DOHH2 (cell line): ENCODE data around the gene POLR2B.

Experiments
- H3F3A ChIP-seq: fragments of 200-600 bp; sonication (generic), shearing (Covaris generic); 2 replicates; pipeline ENCODE4 v1.6.0; 2016; ENCODE audit warnings: antibody characterized with exemption, mild to moderate bottlenecking; ENCODE audit not compliant: control insufficient read depth, insufficient read depth
- H3K27ac ChIP-seq: fragments of 200-600 bp; sonication (generic); 2 replicates; pipeline ENCODE4 v1.5.1; 2014; ENCODE audit warnings: low read depth, mild to moderate bottlenecking, low read length, moderate library complexity
- H3K27me3 ChIP-seq: fragments of 200-600 bp; sonication (generic); 2 replicates; pipeline ENCODE4 v1.6.1; 2014; ENCODE audit warnings: mild to moderate bottlenecking, low read length, mixed read lengths; ENCODE audit not compliant: control insufficient read depth
- H3K36me3 ChIP-seq: fragments of 200-600 bp; sonication (generic); 2 replicates; pipeline ENCODE4 v1.6.1; 2014; ENCODE audit warnings: mild to moderate bottlenecking, low read length, moderate library complexity, mixed read lengths; ENCODE audit not compliant: control insufficient read depth
- H3K4me1 ChIP-seq: fragments of 200-600 bp; sonication (generic); 2 replicates; pipeline ENCODE4 v1.6.1; 2014; ENCODE audit warnings: mild to moderate bottlenecking, low read length, mixed read lengths; ENCODE audit not compliant: control insufficient read depth
- H3K4me2 ChIP-seq: fragments of 200-600 bp; sonication (generic); 2 replicates; pipeline ENCODE4 v1.6.0; 2014; ENCODE audit warnings: mild to moderate bottlenecking, low read length, moderate library complexity
- H3K4me3 ChIP-seq: fragments of 200-600 bp; sonication (generic); 2 replicates; pipeline ENCODE4 v1.5.1; 2014; ENCODE audit warnings: mild to moderate bottlenecking, low read length, mixed read lengths
- H3K79me2 ChIP-seq: fragments of 200-600 bp; sonication (generic); 2 replicates; pipeline ENCODE4 v1.6.1; 2014; ENCODE audit warnings: mild to moderate bottlenecking, low read length, mixed read lengths; ENCODE audit not compliant: control insufficient read depth
- H3K9me2 ChIP-seq: fragments of 200-600 bp; sonication (generic); replicated peaks from 2 replicates; pipeline ENCODE4 v1.6.1; 2014; ENCODE audit warnings: mild to moderate bottlenecking, low read length, mixed read lengths; ENCODE audit not compliant: control insufficient read depth
- H3K9me3 ChIP-seq: fragments of 200-600 bp; sonication (generic); 2 replicates; pipeline ENCODE4 v1.6.1; 2014; ENCODE audit warnings: antibody characterized with exemption, low read length, mixed read lengths; ENCODE audit not compliant: control insufficient read depth, insufficient read depth
- H4K20me1 ChIP-seq: fragments of 200-600 bp; sonication (generic); 2 replicates; pipeline ENCODE4 v1.6.0; 2014; ENCODE audit warnings: low read depth, mild to moderate bottlenecking, antibody characterized with exemption, low read length, moderate library complexity; ENCODE audit not compliant: control insufficient read depth, insufficient read depth
- EZH2phosphoT487 ChIP-seq: fragments of 200-600 bp; sonication (generic); IDR thresholded peaks from 2 replicates; pipeline ENCODE4 v1.6.1; 2017; ENCODE audit warnings: borderline replicate concordance, mild to moderate bottlenecking, antibody characterized with exemption, low read length, moderate library complexity, mixed read lengths
- TF ChIP-seq, protein P1 (sequence below): fragments of 200-600 bp; sonication (generic); IDR thresholded peaks from one replicate; pipeline ENCODE4 v1.5.1; 2014; ENCODE audit warnings: antibody characterized with exemption, mild to moderate bottlenecking, low read depth, low read length; ENCODE audit not compliant: poor library complexity, severe bottlenecking

POLR2B gene

DNA sequence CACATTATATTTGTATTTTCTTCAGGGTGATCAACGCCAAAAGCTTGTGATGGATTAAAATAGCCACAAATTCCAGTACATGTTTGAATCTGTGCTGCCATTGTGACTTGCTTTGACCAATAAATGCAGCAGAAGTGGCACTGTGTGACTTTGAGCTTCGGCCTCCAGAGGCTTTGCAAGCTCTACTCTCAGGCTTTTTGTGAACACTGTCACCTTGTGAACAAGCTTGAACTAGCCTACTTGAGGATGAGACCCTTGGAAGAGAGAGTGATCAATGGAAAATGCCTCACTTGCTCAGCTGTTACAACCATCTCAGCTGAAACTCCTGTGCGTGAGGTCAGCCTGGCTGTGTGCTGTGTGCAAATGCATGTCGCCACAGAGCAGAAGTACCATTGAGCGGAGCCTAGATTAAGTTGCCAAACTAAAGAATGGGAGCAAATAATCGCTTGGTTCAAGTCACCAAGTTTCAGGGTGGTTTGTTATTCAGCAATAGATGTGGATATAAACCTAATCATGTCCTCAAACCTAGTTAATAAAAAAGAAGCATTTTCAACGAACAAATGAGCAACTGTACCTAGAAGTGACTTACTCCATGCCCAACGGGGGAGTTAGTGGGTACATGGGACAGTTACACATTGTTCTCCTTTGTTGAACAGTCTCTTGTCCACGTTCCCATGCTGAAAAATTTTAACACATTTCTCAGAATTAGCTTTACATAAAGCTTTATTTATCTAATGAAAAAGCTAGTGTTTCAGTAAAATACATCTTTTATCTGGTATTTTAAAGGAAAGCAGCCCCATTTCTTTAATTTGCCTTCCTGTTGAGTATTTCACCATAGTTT lies 24.8 kb upstream of the POLR2B start:
- Histone ChIP-seq H3F3A (no peaks in the 10 kb centered on the region), H3K4me2 (no peak overlapping the region), H3K79me2 (no peaks in the 10 kb centered on the region), H3K9me2 (no peaks in the 10 kb centered on the region), H3K4me3 (no peak overlapping the region), H3K4me1 (no peaks in the 10 kb centered on the region), H3K27ac (no peak overlapping the region), H3K27me3 (no peaks in the 10 kb centered on the region), H3K9me3 (no peaks in the 10 kb centered on the region), H4K20me1 (no peaks in the 10 kb centered on the region), H3K36me3 (no peaks in the 10 kb centered on the region)
- TF ChIP-seq EZH2phosphoT487 = no peak
- TF ChIP-seq, protein P1, sequence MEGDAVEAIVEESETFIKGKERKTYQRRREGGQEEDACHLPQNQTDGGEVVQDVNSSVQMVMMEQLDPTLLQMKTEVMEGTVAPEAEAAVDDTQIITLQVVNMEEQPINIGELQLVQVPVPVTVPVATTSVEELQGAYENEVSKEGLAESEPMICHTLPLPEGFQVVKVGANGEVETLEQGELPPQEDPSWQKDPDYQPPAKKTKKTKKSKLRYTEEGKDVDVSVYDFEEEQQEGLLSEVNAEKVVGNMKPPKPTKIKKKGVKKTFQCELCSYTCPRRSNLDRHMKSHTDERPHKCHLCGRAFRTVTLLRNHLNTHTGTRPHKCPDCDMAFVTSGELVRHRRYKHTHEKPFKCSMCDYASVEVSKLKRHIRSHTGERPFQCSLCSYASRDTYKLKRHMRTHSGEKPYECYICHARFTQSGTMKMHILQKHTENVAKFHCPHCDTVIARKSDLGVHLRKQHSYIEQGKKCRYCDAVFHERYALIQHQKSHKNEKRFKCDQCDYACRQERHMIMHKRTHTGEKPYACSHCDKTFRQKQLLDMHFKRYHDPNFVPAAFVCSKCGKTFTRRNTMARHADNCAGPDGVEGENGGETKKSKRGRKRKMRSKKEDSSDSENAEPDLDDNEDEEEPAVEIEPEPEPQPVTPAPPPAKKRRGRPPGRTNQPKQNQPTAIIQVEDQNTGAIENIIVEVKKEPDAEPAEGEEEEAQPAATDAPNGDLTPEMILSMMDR = no peak

DNA sequence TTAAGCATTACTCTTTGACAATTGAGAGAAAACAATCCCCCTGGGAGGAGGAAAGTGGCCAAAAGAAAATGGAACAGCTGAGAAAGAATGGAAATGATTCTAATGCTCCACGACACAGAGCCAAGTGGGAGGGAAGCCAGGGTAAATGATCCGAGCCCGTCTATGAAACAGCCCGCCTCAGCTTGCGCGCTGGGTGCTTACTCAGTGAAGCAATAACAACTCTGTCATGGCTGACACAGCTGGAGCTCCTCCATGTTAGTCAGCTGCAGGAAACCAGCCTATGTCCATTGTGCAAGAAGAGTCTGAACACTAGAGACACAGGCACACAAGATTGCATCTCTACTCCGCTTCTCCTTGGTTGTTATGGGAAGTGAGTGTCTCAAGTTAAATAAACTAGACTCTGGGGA lies 20.6 kb upstream of the POLR2B start:
- H3K4me2 ChIP-seq = no peak overlapping the region
- H3K4me1 ChIP-seq = no peaks in the 10 kb centered on the region
- H3K27me3 ChIP-seq = no peaks in the 10 kb centered on the region
- peaks cover 22% of the 10 kb centered on the region for H3K36me3 ChIP-seq
- H4K20me1 ChIP-seq = no peaks in the 10 kb centered on the region
- no peaks in the 10 kb centered on the region for H3K9me2 ChIP-seq
- no peak overlapping the region for H3K27ac ChIP-seq
- no peaks in the 10 kb centered on the region for H3K9me3 ChIP-seq
- H3K4me3 ChIP-seq = no peak overlapping the region
- no peaks in the 10 kb centered on the region for H3K79me2 ChIP-seq
- TF ChIP-seq, protein P1 = no peak
- no peak for TF ChIP-seq EZH2phosphoT487
- H3F3A ChIP-seq = no peaks in the 10 kb centered on the region

DNA sequence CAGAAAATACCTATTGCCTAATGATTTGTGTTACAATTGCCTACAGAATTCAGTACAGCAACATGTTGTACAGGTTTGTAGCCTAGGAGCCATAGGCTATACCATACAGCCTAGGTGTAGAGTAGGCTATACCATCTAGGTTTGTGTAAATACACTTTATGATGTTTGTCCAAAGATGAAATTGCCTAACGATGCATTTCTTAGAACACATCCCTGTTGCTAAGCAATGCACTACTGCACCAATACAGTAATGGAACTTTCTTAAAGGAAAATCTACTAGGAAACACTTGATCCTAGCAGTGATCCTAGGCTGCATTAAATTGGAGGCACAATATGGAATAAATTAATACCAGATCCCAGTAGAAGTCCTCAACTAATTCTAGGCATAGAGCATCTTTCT lies 19.6 kb upstream of the POLR2B start:
- H3K9me3 ChIP-seq = no peaks in the 10 kb centered on the region
- no peaks in the 10 kb centered on the region for H3K79me2 ChIP-seq
- TF ChIP-seq EZH2phosphoT487 = no peak
- TF ChIP-seq, protein P1 = no peak
- no peaks in the 10 kb centered on the region for H4K20me1 ChIP-seq
- no peak overlapping the region for H3K27ac ChIP-seq
- H3K27me3 ChIP-seq = no peaks in the 10 kb centered on the region
- H3K9me2 ChIP-seq = no peaks in the 10 kb centered on the region
- H3K4me2 ChIP-seq = no peak overlapping the region
- no peaks in the 10 kb centered on the region for H3F3A ChIP-seq
- no peaks in the 10 kb centered on the region for H3K4me1 ChIP-seq
- peaks cover 29% of the 10 kb centered on the region for H3K36me3 ChIP-seq
- H3K4me3 ChIP-seq = no peak overlapping the region
